Erythroblast (primary cell): Measurements from ENCODE around the gene MARCHF9.

Experiments
- GATA1 ChIP-seq: IDR thresholded peaks from 2 replicates; pipeline ENCODE4 v1.6.1; 2011; ENCODE audit warnings: low read depth, mild to moderate bottlenecking, control low read depth, low read length, moderate library complexity
- POLR2A ChIP-seq: IDR thresholded peaks from 2 replicates; pipeline ENCODE4 v1.6.1; 2011; ENCODE audit warnings: mild to moderate bottlenecking, low read length

GRCh38 chr12:57744777-57745484, 10.0 kb upstream of the MARCHF9 start, which contains the start of gene TSPAN31:
- TF ChIP-seq POLR2A (peak; percentile 73), GATA1 (no peak)
